Endodermal cell (in vitro differentiated cells): Measurements from ENCODE around the gene NTRK3. TPM values are rescaled to one million over a fixed set of nuclear protein-coding genes. Genes with fewer than 3 reads are reported as not detected.

ENCODE experiments used
- DNase-seq: peaks from one replicate; pipeline ENCODE4 v3.0.0-alpha.2; 2017
- H3K27ac ChIP-seq: 2 replicates; pipeline ENCODE4 v1.5.1; 2013; ENCODE audit warnings: mild to moderate bottlenecking, low read depth, low read length, moderate library complexity
- H3K27me3 ChIP-seq: 2 replicates; pipeline ENCODE4 v1.6.1; 2013; ENCODE audit warnings: mild to moderate bottlenecking, low read length, moderate library complexity; ENCODE audit not compliant: insufficient read depth, control insufficient read depth, poor library complexity, severe bottlenecking
- H3K36me3 ChIP-seq: 2 replicates; pipeline ENCODE4 v1.7.0; 2013; ENCODE audit warnings: mild to moderate bottlenecking, low read length, moderate library complexity; ENCODE audit not compliant: control insufficient read depth, insufficient read depth
- H3K4me1 ChIP-seq: one replicate; pipeline ENCODE4 v1.7.0; 2013; ENCODE audit warnings: low read length; ENCODE audit not compliant: control insufficient read depth, insufficient read depth
- H3K4me3 ChIP-seq: 2 replicates; pipeline ENCODE4 v1.5.1; 2013; ENCODE audit warnings: mild to moderate bottlenecking, low read length, moderate library complexity
- H3K9ac ChIP-seq: 2 replicates; pipeline ENCODE4 v1.6.1; 2013; ENCODE audit warnings: mild to moderate bottlenecking, low read length, moderate library complexity; ENCODE audit not compliant: poor library complexity, severe bottlenecking; ENCODE audit errors: extremely low read depth
- H3K9me3 ChIP-seq: 2 replicates; pipeline ENCODE4 v1.6.1; 2013; ENCODE audit warnings: mild to moderate bottlenecking, low read length, moderate library complexity; ENCODE audit not compliant: control insufficient read depth
- H3K27ac Mint-ChIP-seq: 2 replicates; pipeline ENCODE4 v1.8.0; 2020; ENCODE audit warnings: mixed read lengths
- H3K27me3 Mint-ChIP-seq: 2 replicates; pipeline ENCODE4 v1.8.0; 2021; ENCODE audit warnings: mild to moderate bottlenecking, mixed read lengths; ENCODE audit not compliant: insufficient read depth
- H3K36me3 Mint-ChIP-seq: 2 replicates; pipeline ENCODE4 v1.8.0; 2020; ENCODE audit warnings: low read depth, mixed read lengths
- H3K4me1 Mint-ChIP-seq: 2 replicates; pipeline ENCODE4 v1.8.0; 2020; ENCODE audit warnings: mixed read lengths
- H3K4me3 Mint-ChIP-seq: 2 replicates; pipeline ENCODE4 v1.8.0; 2020; ENCODE audit warnings: mild to moderate bottlenecking, moderate library complexity, mixed read lengths
- H3K9me3 Mint-ChIP-seq: 2 replicates; pipeline ENCODE4 v1.8.0; 2020; ENCODE audit warnings: mild to moderate bottlenecking, mixed read lengths
- WGBS, 2 experiments: methylation state at CpG; one replicate each; pipeline versions ENCODE4 v1.1.5 to v1.1.7; 2013; ENCODE audit warnings: missing lambda C conversion rate in 2 of 2, mixed read lengths in 1 of 2; ENCODE audit not compliant: insufficient coverage in 1 of 2, insufficient read length in 1 of 2; 5-methylcytosine and 5-hydroxymethylcytosine counted together
- total RNA-seq, 2 donors: library from RNA; stranded (reverse); fragmentation: NEBNext Ultra II Directional in 1 of 2; extraction: Animal tissue kit (Norgen Biotek cat#: 25700) in 1 of 2; gene quantifications; 2 replicates in 1 of 2; 3 replicates in 1 of 2; pipeline ENCODE4 v1.2.1, GENCODE V29; 2021
- TF ChIP-seq, protein P1 (sequence below): fragments of 200-600 bp; sonication (generic); conservative IDR thresholded peaks from 2 replicates; pipeline ENCODE4 v1.5.0; 2021; ENCODE audit warnings: antibody characterized with exemption, mild to moderate bottlenecking

The NTRK3 gene
- total RNA-seq, 2 donors from 2014 or later: 0.11 to 0.86 TPM

DNA sequence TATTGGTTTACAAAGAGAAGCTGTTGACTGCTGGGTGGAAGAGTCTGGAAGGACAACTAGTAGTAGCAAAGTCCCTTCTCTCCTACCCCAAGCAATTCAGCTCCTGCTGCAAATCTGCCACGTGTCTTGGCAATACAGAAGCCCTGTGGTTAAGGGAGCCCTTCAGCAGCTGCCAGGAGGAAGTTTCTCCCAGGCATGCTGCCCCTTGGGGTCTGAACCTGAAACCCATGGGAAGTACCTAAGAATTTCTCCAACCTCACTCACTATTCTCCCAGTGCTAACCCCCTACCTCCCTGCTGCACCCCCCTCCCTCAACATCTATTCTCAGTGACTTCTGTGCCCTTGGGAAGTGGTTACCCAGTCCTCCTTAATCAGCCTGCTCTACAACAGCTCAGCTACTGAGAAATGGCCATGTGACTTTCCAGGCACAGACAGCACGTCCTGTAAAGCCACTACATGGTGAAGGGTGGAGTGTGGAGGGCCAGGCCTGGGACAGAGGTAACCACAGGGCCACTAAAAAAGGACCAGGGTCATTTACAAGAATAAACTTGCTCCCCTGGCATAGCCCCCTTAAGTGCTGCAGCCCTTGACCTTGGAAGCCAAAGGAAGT is 316.6 kb downstream of the NTRK3 start:
- Histone ChIP-seq H3K9me3 (no peaks in the 10 kb centered on the region), H3K4me3 (no peak overlapping the region), H3K27ac (no peak overlapping the region), H3K27me3 (peaks cover 19% of the 10 kb centered on the region), H3K4me1 (peaks cover 5% of the 10 kb centered on the region), H3K9ac (no peak overlapping the region), H3K36me3 (no peaks in the 10 kb centered on the region)
- TF ChIP-seq, protein P1, sequence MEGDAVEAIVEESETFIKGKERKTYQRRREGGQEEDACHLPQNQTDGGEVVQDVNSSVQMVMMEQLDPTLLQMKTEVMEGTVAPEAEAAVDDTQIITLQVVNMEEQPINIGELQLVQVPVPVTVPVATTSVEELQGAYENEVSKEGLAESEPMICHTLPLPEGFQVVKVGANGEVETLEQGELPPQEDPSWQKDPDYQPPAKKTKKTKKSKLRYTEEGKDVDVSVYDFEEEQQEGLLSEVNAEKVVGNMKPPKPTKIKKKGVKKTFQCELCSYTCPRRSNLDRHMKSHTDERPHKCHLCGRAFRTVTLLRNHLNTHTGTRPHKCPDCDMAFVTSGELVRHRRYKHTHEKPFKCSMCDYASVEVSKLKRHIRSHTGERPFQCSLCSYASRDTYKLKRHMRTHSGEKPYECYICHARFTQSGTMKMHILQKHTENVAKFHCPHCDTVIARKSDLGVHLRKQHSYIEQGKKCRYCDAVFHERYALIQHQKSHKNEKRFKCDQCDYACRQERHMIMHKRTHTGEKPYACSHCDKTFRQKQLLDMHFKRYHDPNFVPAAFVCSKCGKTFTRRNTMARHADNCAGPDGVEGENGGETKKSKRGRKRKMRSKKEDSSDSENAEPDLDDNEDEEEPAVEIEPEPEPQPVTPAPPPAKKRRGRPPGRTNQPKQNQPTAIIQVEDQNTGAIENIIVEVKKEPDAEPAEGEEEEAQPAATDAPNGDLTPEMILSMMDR: no peak
- Mint-ChIP-seq H3K27ac (no peak overlapping the region), H3K27me3 (peaks cover 39% of the 10 kb centered on the region), H3K36me3 (no peaks in the 10 kb centered on the region), H3K9me3 (no peaks in the 10 kb centered on the region), H3K4me3 (no peak overlapping the region), H3K4me1 (peaks cover 27% of the 10 kb centered on the region)
- DNase-seq: no peak
- 83 to 87% methylated on average over 1 to 2 of the region's 2 CpGs for WGBS, 2 experiments

DNA sequence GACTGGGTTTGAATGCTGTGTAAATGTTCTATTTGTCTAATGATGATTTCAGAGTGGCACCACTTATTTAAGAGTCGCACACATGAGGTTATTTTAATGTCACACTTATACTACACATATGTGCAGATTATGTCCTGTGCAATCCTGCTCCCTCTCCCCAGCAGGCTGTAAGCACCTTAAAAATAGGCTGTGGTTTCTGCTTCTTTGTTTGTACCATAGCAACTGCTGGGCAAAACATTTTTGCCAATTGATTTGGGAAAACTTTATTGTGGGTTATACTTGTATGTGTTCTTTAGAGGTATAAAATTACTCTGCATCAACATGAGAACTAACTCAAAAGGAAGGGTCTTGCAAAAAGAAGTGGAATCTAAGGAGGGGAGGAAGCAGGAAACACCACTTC is 318.5 kb downstream of the NTRK3 start:
- Histone ChIP-seq H3K4me1 (peaks cover 5% of the 10 kb centered on the region), H3K9me3 (no peaks in the 10 kb centered on the region), H3K9ac (no peak overlapping the region), H3K36me3 (no peaks in the 10 kb centered on the region), H3K4me3 (no peak overlapping the region), H3K27ac (no peak overlapping the region), H3K27me3 (peaks cover 13% of the 10 kb centered on the region)
- Mint-ChIP-seq H3K4me1 (peaks cover 14% of the 10 kb centered on the region), H3K4me3 (no peak overlapping the region), H3K36me3 (no peaks in the 10 kb centered on the region), H3K27ac (no peak overlapping the region), H3K9me3 (no peaks in the 10 kb centered on the region), H3K27me3 (peaks cover 28% of the 10 kb centered on the region)
- no CpG with 5 or more reads among the region's 1 CpG for WGBS, 2 experiments
- no peak for DNase-seq
- TF ChIP-seq, protein P1: no peak

DNA sequence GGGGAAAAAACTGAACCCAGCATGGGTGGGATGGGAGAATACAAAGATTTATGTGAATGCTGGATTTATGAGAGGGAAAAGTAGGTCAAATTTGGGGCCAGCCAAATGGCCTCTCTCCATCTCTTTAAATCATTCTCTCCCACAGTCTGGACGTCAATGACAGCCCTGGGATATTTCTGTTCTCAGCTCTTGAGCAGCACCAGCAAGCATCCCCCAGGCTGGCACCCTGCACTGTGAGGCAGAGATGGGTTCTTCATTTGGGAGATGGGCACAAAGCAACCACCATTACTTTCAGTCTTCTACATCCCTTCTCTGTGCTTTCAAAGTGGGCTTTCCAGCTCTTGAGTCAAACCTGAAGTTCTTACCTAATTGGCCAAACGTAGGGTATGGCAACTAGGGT is 321.0 kb downstream of the NTRK3 start:
- Histone ChIP-seq H3K4me3 (no peak overlapping the region), H3K27ac (no peak overlapping the region), H3K9me3 (no peaks in the 10 kb centered on the region), H3K27me3 (peaks cover 13% of the 10 kb centered on the region), H3K36me3 (no peaks in the 10 kb centered on the region), H3K4me1 (no peaks in the 10 kb centered on the region), H3K9ac (no peak overlapping the region)
- Mint-ChIP-seq H3K9me3 (no peaks in the 10 kb centered on the region), H3K4me1 (no peaks in the 10 kb centered on the region), H3K27me3 (peaks cover 33% of the 10 kb centered on the region), H3K36me3 (no peaks in the 10 kb centered on the region), H3K27ac (no peak overlapping the region), H3K4me3 (no peak overlapping the region)
- no peak for DNase-seq
- TF ChIP-seq, protein P1: no peak
- 88 to 94% methylated on average over 1 to 2 of the region's 2 CpGs for WGBS, 2 experiments
